ENCODE results near the gene SNTG2.

GRCh38 chr2:1117569-1117968 lies 166.9 kb downstream of the SNTG2 start:
- TF ChIP-seq, protein P1, sequence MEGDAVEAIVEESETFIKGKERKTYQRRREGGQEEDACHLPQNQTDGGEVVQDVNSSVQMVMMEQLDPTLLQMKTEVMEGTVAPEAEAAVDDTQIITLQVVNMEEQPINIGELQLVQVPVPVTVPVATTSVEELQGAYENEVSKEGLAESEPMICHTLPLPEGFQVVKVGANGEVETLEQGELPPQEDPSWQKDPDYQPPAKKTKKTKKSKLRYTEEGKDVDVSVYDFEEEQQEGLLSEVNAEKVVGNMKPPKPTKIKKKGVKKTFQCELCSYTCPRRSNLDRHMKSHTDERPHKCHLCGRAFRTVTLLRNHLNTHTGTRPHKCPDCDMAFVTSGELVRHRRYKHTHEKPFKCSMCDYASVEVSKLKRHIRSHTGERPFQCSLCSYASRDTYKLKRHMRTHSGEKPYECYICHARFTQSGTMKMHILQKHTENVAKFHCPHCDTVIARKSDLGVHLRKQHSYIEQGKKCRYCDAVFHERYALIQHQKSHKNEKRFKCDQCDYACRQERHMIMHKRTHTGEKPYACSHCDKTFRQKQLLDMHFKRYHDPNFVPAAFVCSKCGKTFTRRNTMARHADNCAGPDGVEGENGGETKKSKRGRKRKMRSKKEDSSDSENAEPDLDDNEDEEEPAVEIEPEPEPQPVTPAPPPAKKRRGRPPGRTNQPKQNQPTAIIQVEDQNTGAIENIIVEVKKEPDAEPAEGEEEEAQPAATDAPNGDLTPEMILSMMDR (conservative IDR thresholded peaks at IDR 0.05; ENCODE audit: low read length), result no peak
- TF ChIP-seq EZH2phosphoT487 (IDR thresholded peaks at IDR 0.05; ENCODE audit: borderline replicate concordance), result no peak
